ENCODE measurements around the gene GPR135. TPM values are rescaled to one million over a fixed set of nuclear protein-coding genes. Genes with fewer than 3 reads are reported as not detected.

The GPR135 gene
- total and polyA plus RNA-seq, 2 of the 13 experiments (the other 11 are each of a cell fraction or from before 2014, with no cell fraction given), result 0.46 to 1.3 TPM

GRCh38 chr14:59480166-59480565 lies 15.0 kb upstream of the GPR135 start:
- peaks cover 34% of the 10 kb centered on the region for H3K79me2 ChIP-seq (ENCODE audit: insufficient read depth, low read length)
- no peaks in the 10 kb centered on the region for H3K9me3 ChIP-seq (ENCODE audit: low read length)
- ATAC-seq (no peak), FAIRE-seq (no peak), DNase-seq (ENCODE audit: low spot score) (no peak)
- peaks cover 32% of the 10 kb centered on the region for H3K4me1 ChIP-seq (ENCODE audit: insufficient read depth, low read length)
- intact Hi-C loops (cut with micrococcal nuclease; ENCODE audit: unreplicated experiment), result no loop called here
- POLR2A ChIA-PET, result no interaction called here
- no peak overlapping the region for H3K27ac ChIP-seq (ENCODE audit: extremely low read length, insufficient read depth, low read length)
- in situ Hi-C loops (cut with HindIII; ENCODE audit: extremely low pct_ligation_motif_present, low pct_unique_long_range_greater_than_20kb), result no loop called here
- H3K36me3 ChIP-seq (replicated peaks in 1 of 2; ENCODE audit: control insufficient read depth in 1 of 2, insufficient read depth in 2 of 2, low read length in 2 of 2), result peaks cover 7 to 19% of the 10 kb centered on the region in 2 experiments
- no peak overlapping the region for H3K4me2 ChIP-seq (ENCODE audit: low read depth, low read length)
- peaks cover 0 to 4% of the 10 kb centered on the region in 2 experiments; a peak in 1 of 5 replicates for H3K27me3 ChIP-seq (ENCODE audit: control insufficient read depth in 1 of 2, insufficient read depth in 2 of 2, low read length in 2 of 2)
- TF ChIP-seq ZNF3 (CRISPR knock-in tag; IDR thresholded peaks at IDR 0.05) (no peak), ZNF777 (CRISPR knock-in tag; IDR thresholded peaks at IDR 0.05) (no peak), CENPBD1 (CRISPR knock-in tag; IDR thresholded peaks at IDR 0.05; ENCODE audit: borderline replicate concordance, low read depth) (no peak), DPF2 (CRISPR knock-in tag; IDR thresholded peaks at IDR 0.05; ENCODE audit: borderline replicate concordance, low read depth) (no peak), RELA (CRISPR knock-in tag; IDR thresholded peaks at IDR 0.05) (no peak), FOXK2 (IDR thresholded peaks at IDR 0.05) (no peak), ZNF691 (CRISPR knock-in tag; IDR thresholded peaks at IDR 0.05; ENCODE audit: borderline replicate concordance, low read depth) (no peak), STAT5B (CRISPR knock-in tag; IDR thresholded peaks at IDR 0.05) (no peak), RAD51 (IDR thresholded peaks at IDR 0.05; ENCODE audit: borderline replicate concordance) (no peak), ZNF747 (CRISPR knock-in tag; IDR thresholded peaks at IDR 0.05; ENCODE audit: borderline replicate concordance) (no peak), ZSCAN30 (CRISPR knock-in tag; IDR thresholded peaks at IDR 0.05) (no peak), ZSCAN9 (CRISPR knock-in tag; IDR thresholded peaks at IDR 0.05; ENCODE audit: borderline replicate concordance) (no peak)
- WGBS (ENCODE audit: low lambda C conversion rate), result 69% methylated on average over 1 of the region's 1 CpG
- no peak overlapping the region for H3K9ac ChIP-seq (ENCODE audit: insufficient read depth, low read depth, low read length)
- peaks cover 12% of the 10 kb centered on the region for H4K20me1 ChIP-seq (ENCODE audit: insufficient read depth, low read length)
- no peak overlapping the region for H3K4me3 ChIP-seq (replicated peaks in 1 of 3; ENCODE audit: insufficient read depth in 1 of 3, low read depth in 2 of 3, low read length in 3 of 3)
- no TSS peak for BruUV-seq (replicated peaks)
- CTCF ChIA-PET (ENCODE audit: low intra/inter-chr PET ratio, low total read pairs), result no interaction called here
- no peak overlapping the region for H2AFZ ChIP-seq (ENCODE audit: low read length)

Measured in HepG2 (cell line).